MM.1S (cell line): ENCODE measurements around the gene CLEC4A.
"Not testable (repeated sequence)": the region's sequence is repeated elsewhere in the genome, so short reads cannot be mapped to it uniquely, and the experiment has no call there.

Experiments
- EZH2 ChIP-seq: fragments of 300-600 bp; sonication (generic); optimal IDR thresholded peaks from 2 replicates; pipeline ENCODE3; 2017; ENCODE audit warnings: low read depth, mild to moderate bottlenecking, antibody characterized with exemption, low read length, mixed read lengths
- TF ChIP-seq, protein P1 (sequence below): fragments of 300-600 bp; sonication (generic); IDR thresholded peaks from 2 replicates; pipeline ENCODE4 v1.5.1; 2016; ENCODE audit warnings: antibody characterized with exemption, low read length, mixed read lengths

DNA sequence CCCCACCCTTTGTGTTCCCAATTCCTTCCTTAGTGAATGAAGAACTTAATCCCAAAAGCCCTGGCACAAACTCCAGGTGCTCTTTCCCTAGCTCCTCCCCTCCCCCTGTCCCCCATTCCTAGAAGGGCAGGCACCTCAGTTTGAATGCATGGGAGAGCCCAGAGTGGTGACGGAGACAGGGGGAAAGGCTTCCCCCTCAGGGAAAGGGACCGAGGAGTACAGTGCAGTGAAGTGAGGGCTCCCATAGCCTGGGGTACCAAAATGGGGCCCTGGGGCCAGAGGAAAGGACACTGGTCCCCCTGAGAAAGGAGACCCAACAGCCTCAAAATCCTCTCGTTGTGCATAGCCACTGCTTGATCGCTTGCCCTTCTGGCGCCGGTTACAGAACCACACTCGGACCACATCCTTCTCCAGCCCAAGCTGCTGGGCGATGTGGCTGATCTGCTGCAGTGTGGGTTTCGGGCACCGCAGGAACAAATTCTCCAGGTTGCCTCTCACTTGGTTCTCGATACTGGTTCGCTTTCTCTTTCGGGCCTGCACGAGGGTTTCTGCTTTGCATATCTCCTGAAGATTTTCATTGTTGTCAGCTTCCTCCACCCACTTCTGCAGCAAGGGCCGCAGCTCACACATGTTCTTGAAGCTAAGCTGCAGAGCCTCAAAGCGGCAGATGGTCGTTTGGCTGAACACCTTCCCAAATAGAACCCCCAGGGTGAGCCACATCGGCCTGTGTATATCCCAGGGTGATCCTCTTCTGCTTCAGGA, 10.4 kb downstream of the CLEC4A start:
- TF ChIP-seq, protein P1, sequence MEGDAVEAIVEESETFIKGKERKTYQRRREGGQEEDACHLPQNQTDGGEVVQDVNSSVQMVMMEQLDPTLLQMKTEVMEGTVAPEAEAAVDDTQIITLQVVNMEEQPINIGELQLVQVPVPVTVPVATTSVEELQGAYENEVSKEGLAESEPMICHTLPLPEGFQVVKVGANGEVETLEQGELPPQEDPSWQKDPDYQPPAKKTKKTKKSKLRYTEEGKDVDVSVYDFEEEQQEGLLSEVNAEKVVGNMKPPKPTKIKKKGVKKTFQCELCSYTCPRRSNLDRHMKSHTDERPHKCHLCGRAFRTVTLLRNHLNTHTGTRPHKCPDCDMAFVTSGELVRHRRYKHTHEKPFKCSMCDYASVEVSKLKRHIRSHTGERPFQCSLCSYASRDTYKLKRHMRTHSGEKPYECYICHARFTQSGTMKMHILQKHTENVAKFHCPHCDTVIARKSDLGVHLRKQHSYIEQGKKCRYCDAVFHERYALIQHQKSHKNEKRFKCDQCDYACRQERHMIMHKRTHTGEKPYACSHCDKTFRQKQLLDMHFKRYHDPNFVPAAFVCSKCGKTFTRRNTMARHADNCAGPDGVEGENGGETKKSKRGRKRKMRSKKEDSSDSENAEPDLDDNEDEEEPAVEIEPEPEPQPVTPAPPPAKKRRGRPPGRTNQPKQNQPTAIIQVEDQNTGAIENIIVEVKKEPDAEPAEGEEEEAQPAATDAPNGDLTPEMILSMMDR: not testable (repeated sequence)
- not testable (repeated sequence) for TF ChIP-seq EZH2
